Panc1 (cell line): ENCODE measurements around the gene GPR142. TPM values are rescaled to one million over a fixed set of nuclear protein-coding genes. Genes with fewer than 3 reads are reported as not detected.

Source experiments
- ATAC-seq: fragments of 200-7000 bp; cut with Tn5 transposase; 2 replicates; pipeline ENCODE4 v1.9.1; 2020; ENCODE audit warnings: mild to moderate bottlenecking, moderate library complexity
- BruUV-seq: library from RNA; stranded (reverse); fragments of 400-500 nt; replicated peaks from 2 replicates; lab custom pipeline; 2021; lab: Mats Ljungman, UMichigan
- CTCF ChIA-PET: fragments of 300-600 bp; sonication (Branson Sonifier 250); formaldehyde crosslinking; loops from one replicate; lab custom pipeline; 2022; ENCODE audit warnings: antibody characterized with exemption; lab: Charles Lee
- POLR2A ChIA-PET: fragments of 300-600 bp; sonication (Branson Sonifier 250); formaldehyde crosslinking; loops from one replicate; lab custom pipeline; 2022; ENCODE audit warnings: antibody characterized with exemption; lab: Charles Lee
- DNase-seq: peaks from one replicate; pipeline ENCODE4 v3.0.0-alpha.2; 2010; ENCODE audit warnings: low read depth, low spot score
- H3K27ac ChIP-seq: 2 replicates; pipeline ENCODE4 v1.5.1; 2011; ENCODE audit warnings: mild to moderate bottlenecking, low read length, inconsistent platforms
- H3K27me3 ChIP-seq: fragments of 200-500 bp; sonication (Bioruptor generic); 2 replicates; pipeline ENCODE4 v1.6.0; 2014; ENCODE audit warnings: low read length, inconsistent platforms; ENCODE audit not compliant: control insufficient read depth, insufficient read depth
- H3K36me3 ChIP-seq: fragments of 200-500 bp; sonication (Bioruptor generic); 2 replicates; pipeline ENCODE4 v1.5.1; 2014; ENCODE audit warnings: inconsistent platforms, mild to moderate bottlenecking, low read length, moderate library complexity; ENCODE audit not compliant: control insufficient read depth, insufficient read depth
- H3K4me1 ChIP-seq: 2 replicates; pipeline ENCODE4 v1.5.1; 2011; ENCODE audit warnings: inconsistent platforms, mild to moderate bottlenecking, low read length, moderate library complexity; ENCODE audit not compliant: control insufficient read depth, insufficient read depth
- H3K4me3 ChIP-seq, 2 experiments: 2 replicates each; pipeline ENCODE4 v1.5.1; 2011 to 2012; ENCODE audit warnings: low read depth in 2 of 2, low read length in 2 of 2, mild to moderate bottlenecking in 2 of 2, inconsistent platforms in 1 of 2, moderate library complexity in 1 of 2
- H3K9me3 ChIP-seq: fragments of 200-500 bp; sonication (Bioruptor generic); 2 replicates; pipeline ENCODE4 v1.5.1; 2014; ENCODE audit warnings: low read depth, mild to moderate bottlenecking, inconsistent platforms, low read length, moderate library complexity; ENCODE audit not compliant: control insufficient read depth, insufficient read depth
- POLR2AphosphoS5 ChIP-seq: IDR thresholded peaks from 2 replicates; pipeline ENCODE4 v1.6.1; 2012; ENCODE audit warnings: mild to moderate bottlenecking, low read depth, low read length, moderate library complexity
- REST ChIP-seq, 2 experiments: IDR thresholded peaks; 2 replicates each; pipeline ENCODE4 v1.6.1; 2011 to 2012; ENCODE audit warnings: low read depth in 2 of 2, control low read depth in 1 of 2, low read length in 1 of 2, mild to moderate bottlenecking in 1 of 2, moderate library complexity in 1 of 2; ENCODE audit not compliant: insufficient read depth in 1 of 2
- SIN3A ChIP-seq: IDR thresholded peaks from 2 replicates; pipeline ENCODE4 v1.6.1; 2012; ENCODE audit warnings: low read depth, mild to moderate bottlenecking, low read length, moderate library complexity, borderline replicate concordance; ENCODE audit not compliant: insufficient read depth
- TCF7L2 ChIP-seq: IDR thresholded peaks from 2 replicates; pipeline ENCODE4 v1.6.1; 2011; ENCODE audit warnings: mild to moderate bottlenecking, low read depth, low read length, inconsistent platforms
- in situ Hi-C: cut with HindIII; loops from 2 replicates; pipeline ENCODE4 v1.10.0; 2016; ENCODE audit warnings: low sequenced_read_pairs, low pct_unique_long_range_greater_than_20kb
- intact Hi-C: fragments of 100-400 bp; cut with micrococcal nuclease; formaldehyde crosslinking; loops from one replicate; pipeline ENCODE4 v1.10.0; 2022; ENCODE audit not compliant: unreplicated experiment
- total RNA-seq: library from RNA; stranded (reverse); gene quantifications from one replicate; pipeline ENCODE4 v1.2.1, GENCODE V29; 2021; ENCODE audit not compliant: unreplicated experiment
- TF ChIP-seq, protein P1 (sequence below): fragments of 450-650 bp; IDR thresholded peaks from 2 replicates; pipeline ENCODE4 v1.5.1; 2017; ENCODE audit warnings: mild to moderate bottlenecking

Gene GPR142
- total RNA-seq, 1 experiment from 2014 or later: not detected

DNA sequence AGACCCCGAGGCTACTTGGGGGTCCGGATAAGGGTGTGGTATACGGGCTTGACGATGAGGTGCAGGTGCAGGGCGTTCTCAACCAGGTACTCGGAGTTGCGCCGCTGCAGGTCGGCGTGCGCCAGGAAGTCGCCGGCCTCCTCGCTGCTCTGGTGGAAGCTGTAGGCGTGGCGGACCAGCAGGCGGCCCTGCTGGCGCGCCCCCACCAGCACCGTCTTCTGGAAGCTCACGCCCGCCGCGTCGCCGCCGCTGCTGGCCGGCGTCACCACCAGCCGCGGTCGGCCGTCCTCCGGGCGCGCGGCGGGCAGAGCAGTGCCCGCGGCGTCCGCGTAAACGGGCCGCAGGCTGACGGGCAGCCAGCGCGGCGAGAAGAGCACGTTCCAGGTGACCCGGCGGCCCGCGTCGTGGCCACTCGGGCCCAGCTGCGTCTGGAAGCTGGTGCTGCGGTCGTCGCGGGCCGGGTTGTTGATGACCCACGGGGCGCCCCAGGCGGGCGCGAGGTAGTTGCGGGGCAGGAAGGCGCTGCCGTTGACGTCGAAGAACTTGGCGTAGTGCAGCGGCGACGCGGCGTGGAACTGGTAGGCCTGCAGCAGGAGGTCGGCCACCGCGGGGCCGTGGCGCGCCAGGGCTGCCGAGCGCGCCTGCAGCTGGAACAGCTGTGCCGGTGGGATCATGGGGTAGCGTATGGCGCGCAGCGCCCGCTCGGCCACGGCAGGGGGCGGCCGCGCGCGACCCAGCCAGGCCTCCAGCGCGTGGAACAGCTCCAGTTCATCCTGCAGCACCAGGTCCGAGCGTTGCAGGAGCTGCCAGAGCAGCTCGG is 10.4 kb upstream of the GPR142 start:
- H3K27me3 ChIP-seq: peaks cover 7% of the 10 kb centered on the region
- no peak overlapping the region for H3K27ac ChIP-seq
- no peak for ATAC-seq
- intact Hi-C loops (no loop called here), in situ Hi-C loops (no loop called here)
- BruUV-seq: no TSS peak
- CTCF ChIA-PET: interaction anchor here (0.5 to 0.6 kb wide), 3 partner anchors 53 to 350 kb away, joined by 3 to 6 read pairs (median 4); no protein-coding TSS in a partner anchor
- H3K4me1 ChIP-seq: no peaks in the 10 kb centered on the region; the same call in 1 of the 2 replicates
- POLR2A ChIA-PET: no interaction called here
- H3K4me3 ChIP-seq: no peak overlapping the region
- H3K36me3 ChIP-seq: no peaks in the 10 kb centered on the region
- H3K9me3 ChIP-seq: no peaks in the 10 kb centered on the region
- TF ChIP-seq REST (IDR thresholded peaks at IDR 0.05; ENCODE audit: insufficient read depth in 1 of 2, low read depth in 2 of 2, low read length in 1 of 2): no peak
- TF ChIP-seq, protein P1, sequence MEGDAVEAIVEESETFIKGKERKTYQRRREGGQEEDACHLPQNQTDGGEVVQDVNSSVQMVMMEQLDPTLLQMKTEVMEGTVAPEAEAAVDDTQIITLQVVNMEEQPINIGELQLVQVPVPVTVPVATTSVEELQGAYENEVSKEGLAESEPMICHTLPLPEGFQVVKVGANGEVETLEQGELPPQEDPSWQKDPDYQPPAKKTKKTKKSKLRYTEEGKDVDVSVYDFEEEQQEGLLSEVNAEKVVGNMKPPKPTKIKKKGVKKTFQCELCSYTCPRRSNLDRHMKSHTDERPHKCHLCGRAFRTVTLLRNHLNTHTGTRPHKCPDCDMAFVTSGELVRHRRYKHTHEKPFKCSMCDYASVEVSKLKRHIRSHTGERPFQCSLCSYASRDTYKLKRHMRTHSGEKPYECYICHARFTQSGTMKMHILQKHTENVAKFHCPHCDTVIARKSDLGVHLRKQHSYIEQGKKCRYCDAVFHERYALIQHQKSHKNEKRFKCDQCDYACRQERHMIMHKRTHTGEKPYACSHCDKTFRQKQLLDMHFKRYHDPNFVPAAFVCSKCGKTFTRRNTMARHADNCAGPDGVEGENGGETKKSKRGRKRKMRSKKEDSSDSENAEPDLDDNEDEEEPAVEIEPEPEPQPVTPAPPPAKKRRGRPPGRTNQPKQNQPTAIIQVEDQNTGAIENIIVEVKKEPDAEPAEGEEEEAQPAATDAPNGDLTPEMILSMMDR: peak; percentile 19; the same call in 1 of the 2 replicates
- DNase-seq: no peak

- no peak overlapping the region for H3K27ac ChIP-seq
- ChIA-PET CTCF (interaction anchor here (0.6 kb wide), 1 partner anchor 168 kb away, joined by 3 read pairs; no protein-coding TSS in a partner anchor), POLR2A (no interaction called here)
- in situ Hi-C loops (no loop called here), intact Hi-C loops (no loop called here)
- H3K9me3 ChIP-seq: no peaks in the 10 kb centered on the region
- H3K4me1 ChIP-seq: no peaks in the 10 kb centered on the region
- H3K36me3 ChIP-seq: no peaks in the 10 kb centered on the region
- H3K4me3 ChIP-seq: no peak overlapping the region
- peaks cover 7% of the 10 kb centered on the region for H3K27me3 ChIP-seq
- TF ChIP-seq REST (IDR thresholded peaks at IDR 0.05; ENCODE audit: insufficient read depth in 1 of 2, low read depth in 2 of 2, low read length in 1 of 2) (no peak), TCF7L2 (no peak), SIN3A (no peak), POLR2AphosphoS5 (no peak)
- TF ChIP-seq, protein P1: no peak
- BruUV-seq: no TSS peak
- no peak for ATAC-seq
- DNase-seq: no peak
These were observed 9.9 kb upstream of the GPR142 start for GRCh38 chr17:74357466-74357809.
